ENCODE data around the gene DCST2. TPM values are rescaled to one million over a fixed set of nuclear protein-coding genes. Genes with fewer than 3 reads are reported as not detected.
"Not testable (repeated sequence)": the region's sequence is repeated elsewhere in the genome, so short reads cannot be mapped to it uniquely, and the experiment has no call there.

The DCST2 gene
- total RNA-seq, 3 donors from 2014 or later (not counting 1 experiment from before 2014, with no cell fraction given), result 0.30 to 0.92 (median 0.32) TPM

DNA sequence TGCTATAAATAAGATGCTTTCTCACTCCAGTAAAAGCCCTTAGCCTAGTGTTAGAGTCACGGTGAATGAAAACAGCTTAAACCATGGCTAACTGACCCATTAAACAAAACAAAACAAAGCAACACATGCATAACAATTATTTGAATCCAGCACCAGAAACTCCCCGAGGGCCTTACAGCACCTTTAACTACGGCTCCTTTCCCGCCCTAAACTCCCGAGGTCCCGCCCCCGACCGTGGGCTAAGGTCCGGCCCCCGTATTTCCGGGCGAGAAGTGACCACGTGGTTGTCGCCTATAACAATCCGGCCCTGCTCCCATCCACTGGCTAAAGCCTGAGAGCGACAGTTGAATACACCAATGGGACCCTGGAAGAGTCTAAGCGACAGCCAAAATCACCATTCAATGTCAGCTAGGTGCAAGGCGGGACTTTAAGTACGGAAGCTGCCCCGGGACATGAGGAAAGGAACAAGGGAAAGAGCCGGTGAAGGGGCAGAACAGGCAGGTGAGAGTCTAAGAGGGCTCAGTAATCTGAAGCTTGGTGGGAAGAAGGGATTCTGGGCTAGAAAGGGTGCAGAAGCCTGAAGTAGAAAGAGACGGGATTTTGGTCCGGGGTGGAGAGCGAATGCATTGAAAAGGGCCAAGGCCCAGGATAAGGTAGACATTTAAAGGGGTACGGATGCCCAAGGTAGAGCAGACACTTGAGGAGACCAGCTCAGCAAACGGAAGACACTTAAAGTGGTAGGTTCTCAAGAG, 50.5 kb downstream of the DCST2 start, which contains the start of gene FLAD1:
Gene FLAD1, plus strand, starts transcription at position 448 of the 752 bp plus-strand sequence. CDS start 351 bp downstream, outside the sequence.
- no peaks in the 10 kb centered on the region for H3K27me3 Mint-ChIP-seq (ENCODE audit: low read depth in 2 of 2)
- under 1% methylated on average over 26 of the region's 26 CpGs for WGBS (ENCODE audit: insufficient coverage)
- H3K27ac Mint-ChIP-seq, result no peak within 1 kb of the TSS
- no peaks in the 10 kb centered on the region for H3K36me3 Mint-ChIP-seq
- intact Hi-C loops (cut with micrococcal nuclease), result loop anchor here (1.0 kb wide), 3 partner anchors 9 to 46 kb away; partner anchors contain the start of gene CKS1B
- no peak within 1 kb of the TSS for H3K4me3 Mint-ChIP-seq
- peak; percentile 98 to 100 (median 99) for ATAC-seq
- Histone ChIP-seq H3K27me3 (ENCODE audit: control insufficient read depth, insufficient read depth, low read length) (no peaks in the 10 kb centered on the region), H3K27ac (ENCODE audit: low read length) (peak within 1 kb of the TSS; percentile 51), H3K36me3 (ENCODE audit: control insufficient read depth, insufficient read depth, low read length) (peaks cover 11% of the 10 kb centered on the region), H3K4me3 (ENCODE audit: low read length) (peak within 1 kb of the TSS; percentile 59), H3K4me1 (ENCODE audit: control insufficient read depth, insufficient read depth, low read length) (peaks cover 16% of the 10 kb centered on the region), H3K9me3 (ENCODE audit: control insufficient read depth, insufficient read depth, low read length) (no peaks in the 10 kb centered on the region)
- DNase-seq, result peak; percentile 85 to 99
- H3K4me1 Mint-ChIP-seq, result peaks cover 0 to 6% of the 10 kb centered on the region in 2 donors
- H3K9me3 Mint-ChIP-seq, result no peaks in the 10 kb centered on the region
- TF ChIP-seq, protein P1, sequence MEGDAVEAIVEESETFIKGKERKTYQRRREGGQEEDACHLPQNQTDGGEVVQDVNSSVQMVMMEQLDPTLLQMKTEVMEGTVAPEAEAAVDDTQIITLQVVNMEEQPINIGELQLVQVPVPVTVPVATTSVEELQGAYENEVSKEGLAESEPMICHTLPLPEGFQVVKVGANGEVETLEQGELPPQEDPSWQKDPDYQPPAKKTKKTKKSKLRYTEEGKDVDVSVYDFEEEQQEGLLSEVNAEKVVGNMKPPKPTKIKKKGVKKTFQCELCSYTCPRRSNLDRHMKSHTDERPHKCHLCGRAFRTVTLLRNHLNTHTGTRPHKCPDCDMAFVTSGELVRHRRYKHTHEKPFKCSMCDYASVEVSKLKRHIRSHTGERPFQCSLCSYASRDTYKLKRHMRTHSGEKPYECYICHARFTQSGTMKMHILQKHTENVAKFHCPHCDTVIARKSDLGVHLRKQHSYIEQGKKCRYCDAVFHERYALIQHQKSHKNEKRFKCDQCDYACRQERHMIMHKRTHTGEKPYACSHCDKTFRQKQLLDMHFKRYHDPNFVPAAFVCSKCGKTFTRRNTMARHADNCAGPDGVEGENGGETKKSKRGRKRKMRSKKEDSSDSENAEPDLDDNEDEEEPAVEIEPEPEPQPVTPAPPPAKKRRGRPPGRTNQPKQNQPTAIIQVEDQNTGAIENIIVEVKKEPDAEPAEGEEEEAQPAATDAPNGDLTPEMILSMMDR (IDR thresholded peaks at IDR 0.05), result no peak

DNA sequence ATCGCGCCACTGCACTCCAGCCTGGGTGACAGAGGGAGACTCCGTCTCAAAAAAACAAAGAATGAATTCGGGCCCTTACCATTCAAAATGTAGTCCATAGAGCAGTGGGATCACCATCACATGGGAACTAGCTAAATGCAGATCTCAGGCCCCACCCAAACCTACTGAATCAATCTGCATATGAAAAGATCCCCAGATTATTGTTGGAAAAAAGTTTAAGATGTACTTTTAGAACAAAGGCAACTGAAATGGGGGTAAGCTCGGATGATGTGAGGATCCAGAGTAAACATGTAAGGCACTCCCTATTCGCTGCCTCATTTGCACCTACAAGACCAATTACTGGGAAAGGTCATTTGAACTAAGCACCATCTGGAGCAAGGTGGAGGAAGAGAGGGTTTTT, 51.2 kb downstream of the DCST2 start:
- Histone ChIP-seq H3K36me3 (ENCODE audit: control insufficient read depth, insufficient read depth, low read length) (peaks cover 6% of the 10 kb centered on the region), H3K27ac (ENCODE audit: low read length) (peak overlapping the region; percentile 1), H3K4me3 (ENCODE audit: low read length) (peak overlapping the region; percentile 8), H3K4me1 (ENCODE audit: control insufficient read depth, insufficient read depth, low read length) (peaks cover 16% of the 10 kb centered on the region), H3K9me3 (ENCODE audit: control insufficient read depth, insufficient read depth, low read length) (no peaks in the 10 kb centered on the region), H3K27me3 (ENCODE audit: control insufficient read depth, insufficient read depth, low read length) (no peaks in the 10 kb centered on the region)
- Mint-ChIP-seq H3K4me1 (peaks cover 0 to 6% of the 10 kb centered on the region in 2 donors), H3K27ac (no peak overlapping the region), H3K4me3 (no peak overlapping the region), H3K27me3 (ENCODE audit: low read depth in 2 of 2) (no peaks in the 10 kb centered on the region), H3K36me3 (no peaks in the 10 kb centered on the region), H3K9me3 (no peaks in the 10 kb centered on the region)
- ATAC-seq (no peak), DNase-seq (no peak)
- TF ChIP-seq, protein P1 (IDR thresholded peaks at IDR 0.05), result no peak
- 94% methylated on average over 5 of the region's 6 CpGs for WGBS (ENCODE audit: insufficient coverage)
- intact Hi-C loops (cut with micrococcal nuclease), result no loop called here

DNA sequence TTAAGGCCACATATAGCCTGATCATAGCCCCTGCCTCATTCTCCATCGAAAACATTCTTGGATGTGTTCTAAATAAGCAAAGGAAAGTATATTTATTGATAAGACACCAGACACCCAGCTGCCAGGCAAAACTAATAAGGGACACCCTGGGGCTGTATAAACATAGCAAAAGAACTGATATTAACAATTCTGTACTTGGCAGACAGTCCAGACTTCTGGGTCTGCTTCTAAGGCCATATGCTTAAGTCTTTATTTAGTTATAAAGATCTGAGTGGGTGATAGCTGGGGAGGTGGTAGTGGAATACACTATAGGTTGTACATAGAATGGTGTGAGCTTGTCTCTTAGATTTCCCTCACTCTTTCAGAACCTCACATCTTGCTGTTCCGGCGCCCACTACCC, 55.2 kb downstream of the DCST2 start:
- Histone ChIP-seq H3K27me3 (ENCODE audit: control insufficient read depth, insufficient read depth, low read length) (no peaks in the 10 kb centered on the region), H3K36me3 (ENCODE audit: control insufficient read depth, insufficient read depth, low read length) (no peaks in the 10 kb centered on the region), H3K4me1 (ENCODE audit: control insufficient read depth, insufficient read depth, low read length) (peaks cover 20% of the 10 kb centered on the region), H3K4me3 (ENCODE audit: low read length) (no peak overlapping the region), H3K9me3 (ENCODE audit: control insufficient read depth, insufficient read depth, low read length) (no peaks in the 10 kb centered on the region), H3K27ac (ENCODE audit: low read length) (no peak overlapping the region)
- Mint-ChIP-seq H3K4me3 (no peak overlapping the region), H3K27me3 (ENCODE audit: low read depth in 2 of 2) (no peaks in the 10 kb centered on the region), H3K36me3 (no peaks in the 10 kb centered on the region), H3K9me3 (no peaks in the 10 kb centered on the region), H3K27ac (no peak overlapping the region), H3K4me1 (no peaks in the 10 kb centered on the region)
- no peak for ATAC-seq
- intact Hi-C loops (cut with micrococcal nuclease), result no loop called here
- no peak for DNase-seq
- TF ChIP-seq, protein P1 (IDR thresholded peaks at IDR 0.05), result no peak
- no CpG with 5 or more reads among the region's 3 CpGs for WGBS (ENCODE audit: insufficient coverage)

DNA sequence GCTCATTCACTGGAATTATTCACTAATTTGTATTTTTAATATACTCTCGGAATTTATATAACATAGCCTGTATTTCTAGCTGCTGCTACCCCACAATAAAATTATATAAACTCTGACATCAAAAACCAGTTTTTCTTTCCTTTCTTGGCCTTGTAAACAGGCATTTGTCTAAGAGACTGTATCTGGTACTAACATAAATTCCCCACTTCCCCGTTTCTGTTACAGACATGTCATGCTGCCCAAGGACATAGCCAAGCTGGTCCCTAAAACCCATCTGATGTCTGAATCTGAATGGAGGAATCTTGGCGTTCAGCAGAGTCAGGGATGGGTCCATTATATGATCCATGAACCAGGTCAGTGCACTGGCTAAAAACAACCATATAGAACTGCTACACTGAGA, 55.8 kb downstream of the DCST2 start:
- ATAC-seq; H3K4me3 ChIP-seq (ENCODE audit: low read length); H3K27ac ChIP-seq (ENCODE audit: low read length); H3K36me3 Mint-ChIP-seq; H3K27ac Mint-ChIP-seq; H3K9me3 ChIP-seq (ENCODE audit: control insufficient read depth, insufficient read depth, low read length); DNase-seq; H3K9me3 Mint-ChIP-seq; H3K27me3 ChIP-seq (ENCODE audit: control insufficient read depth, insufficient read depth, low read length); intact Hi-C loops (cut with micrococcal nuclease); H3K4me1 Mint-ChIP-seq; H3K36me3 ChIP-seq (ENCODE audit: control insufficient read depth, insufficient read depth, low read length); H3K27me3 Mint-ChIP-seq (ENCODE audit: low read depth in 2 of 2): not testable (repeated sequence)
- H3K4me1 ChIP-seq (ENCODE audit: control insufficient read depth, insufficient read depth, low read length), result peaks cover 26% of the 10 kb centered on the region
- WGBS (ENCODE audit: insufficient coverage), result 74% methylated on average over 3 of the region's 3 CpGs
- H3K4me3 Mint-ChIP-seq, result peak overlapping the region; percentile 45

Data from natural killer cell (primary cell).